NCI-H2107 treated with DMSO at 0.1 percent for 48 hours (cell line): ENCODE results near the gene RIOK3.

Source experiments
- DNase-seq: peaks from one replicate; lab custom pipeline; 2025; ENCODE audit not compliant: unreplicated experiment; lab: John Stamatoyannopoulos, UW

The RIOK3 gene

DNA sequence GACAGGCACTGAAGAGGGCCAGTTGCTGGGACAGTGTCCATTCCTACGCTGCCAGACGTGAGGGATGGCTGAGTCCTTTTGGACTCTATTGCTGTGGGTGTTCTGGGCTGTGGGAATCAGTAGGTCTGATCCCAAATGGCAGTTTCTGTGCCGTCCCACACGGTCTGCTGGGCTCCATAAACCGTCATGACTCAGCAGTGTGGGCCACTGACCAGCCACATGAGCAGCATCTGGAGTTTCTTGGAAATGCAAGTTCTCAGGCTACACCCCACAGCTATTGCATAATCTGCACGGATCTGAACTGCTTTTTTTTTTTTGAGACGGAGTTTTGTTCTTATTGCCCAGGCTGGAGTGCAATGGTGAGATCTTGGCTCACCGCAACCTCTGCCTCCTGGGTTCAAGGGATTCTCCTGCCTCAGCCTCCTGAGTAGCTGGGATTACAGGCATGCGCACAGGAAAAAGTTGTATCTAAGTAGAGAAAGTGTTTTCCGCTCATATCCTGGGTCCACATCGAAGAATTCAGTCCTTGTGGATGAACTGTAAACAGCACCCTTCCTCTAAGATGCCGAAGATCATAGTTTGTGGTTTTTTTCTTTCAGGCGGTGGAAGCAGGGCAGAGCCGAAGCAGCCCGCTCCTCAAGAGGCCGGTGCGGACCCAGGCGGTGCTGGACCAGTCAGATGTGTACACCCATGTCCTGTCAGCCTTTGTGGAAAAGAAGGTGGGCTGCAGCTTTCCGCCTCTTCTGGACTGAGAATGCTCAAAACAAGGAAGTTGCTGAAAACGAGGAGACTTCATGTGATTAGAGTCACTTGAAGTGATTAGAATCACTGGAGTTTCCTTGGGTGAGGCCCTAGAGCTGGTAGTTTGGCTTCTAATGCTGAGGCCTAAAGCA lies 75.7 kb downstream of the RIOK3 start:
- no peak for DNase-seq

DNA sequence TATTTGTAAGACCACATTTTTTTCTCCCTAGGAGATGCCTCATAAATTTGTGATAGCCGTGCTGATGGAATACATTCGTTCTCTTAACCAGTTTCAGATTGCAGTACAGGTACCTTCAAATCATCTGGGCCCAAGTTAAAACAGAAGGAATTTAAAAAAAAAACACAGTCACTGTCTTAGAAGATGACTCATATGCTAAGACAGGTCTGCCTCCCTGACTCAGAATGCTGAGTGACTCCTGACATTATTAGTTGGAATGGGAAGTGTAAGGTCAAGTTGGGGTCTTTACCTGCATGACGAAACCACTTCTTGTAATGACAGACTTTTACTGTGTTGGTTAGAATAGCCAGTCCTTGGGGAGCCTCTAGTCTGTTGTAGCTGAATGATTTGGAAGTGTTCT lies 76.5 kb downstream of the RIOK3 start:
- no peak for DNase-seq

DNA sequence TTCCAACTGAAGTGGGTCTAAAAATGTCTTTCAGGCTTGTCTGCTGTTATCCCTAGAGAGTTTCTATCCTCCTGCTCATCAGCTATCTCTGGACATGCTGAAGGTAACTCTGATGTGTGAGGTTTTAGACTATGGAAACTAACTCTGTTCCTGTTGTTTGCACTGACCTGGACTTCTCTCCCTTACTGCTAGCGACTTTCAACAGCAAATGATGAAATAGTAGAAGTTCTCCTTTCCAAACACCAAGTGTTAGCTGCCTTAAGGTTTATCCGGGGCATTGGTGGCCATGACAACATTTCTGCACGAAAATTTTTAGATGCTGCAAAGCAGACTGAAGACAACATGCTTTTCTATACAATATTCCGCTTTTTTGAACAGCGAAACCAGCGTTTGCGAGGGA lies 77.1 kb downstream of the RIOK3 start:
- no peak for DNase-seq

DNA sequence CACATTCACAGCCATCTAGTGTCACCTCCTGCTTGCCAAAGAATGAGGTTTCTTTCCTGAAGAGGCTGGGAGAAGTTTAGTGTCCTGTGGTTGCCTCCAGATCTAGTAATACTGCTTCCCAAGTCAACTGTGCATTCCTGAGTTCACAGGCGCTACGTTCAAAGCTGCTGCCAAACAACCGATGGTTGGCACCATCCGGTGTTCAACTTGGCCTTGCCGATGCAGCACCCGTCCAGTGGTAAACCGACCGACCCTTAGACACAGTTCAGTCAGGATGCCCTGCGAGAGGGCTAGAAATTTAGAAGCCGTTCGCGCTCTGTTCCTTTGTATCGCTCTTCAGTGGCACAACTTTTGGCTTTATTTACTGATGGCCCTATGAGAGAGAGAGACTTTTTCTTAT lies 78.8 kb downstream of the RIOK3 start:
- DNase-seq: no peak
